ENCODE data around the gene CARD14.
"Not testable (repeated sequence)": the region's sequence is repeated elsewhere in the genome, so short reads cannot be mapped to it uniquely, and the experiment has no call there.

The CARD14 gene

DNA sequence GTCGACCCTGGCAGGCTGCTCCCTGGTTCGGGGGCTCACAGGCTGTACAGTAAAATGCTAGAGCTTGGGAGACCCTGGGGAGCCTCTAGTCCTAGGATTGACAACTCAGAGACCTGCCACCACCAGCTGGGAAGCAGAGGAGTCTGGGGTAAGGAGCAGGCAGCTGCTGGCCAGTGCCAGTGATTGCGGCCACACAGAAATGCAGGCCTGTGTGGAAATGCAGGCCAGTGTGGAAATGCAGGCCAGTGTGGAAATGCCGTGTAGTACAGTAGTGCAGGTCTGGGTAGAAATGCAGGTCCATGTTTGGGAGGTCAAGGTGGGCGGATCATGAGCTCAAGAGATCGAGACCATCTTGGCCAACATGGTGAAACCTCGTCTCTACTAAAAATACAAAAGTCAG, 26.8 kb downstream of the CARD14 start:
- DNase-seq (ENCODE audit: low read depth): no peak
- TF ChIP-seq MYC (IDR thresholded peaks at IDR 0.05; ENCODE audit: low read depth, low read length) (no peak), POLR2A (IDR thresholded peaks at IDR 0.05; ENCODE audit: extremely low read depth, insufficient read length) (no peak)
- H3K4me3 ChIP-seq (ENCODE audit: low read depth, low read length): no peak overlapping the region

DNA sequence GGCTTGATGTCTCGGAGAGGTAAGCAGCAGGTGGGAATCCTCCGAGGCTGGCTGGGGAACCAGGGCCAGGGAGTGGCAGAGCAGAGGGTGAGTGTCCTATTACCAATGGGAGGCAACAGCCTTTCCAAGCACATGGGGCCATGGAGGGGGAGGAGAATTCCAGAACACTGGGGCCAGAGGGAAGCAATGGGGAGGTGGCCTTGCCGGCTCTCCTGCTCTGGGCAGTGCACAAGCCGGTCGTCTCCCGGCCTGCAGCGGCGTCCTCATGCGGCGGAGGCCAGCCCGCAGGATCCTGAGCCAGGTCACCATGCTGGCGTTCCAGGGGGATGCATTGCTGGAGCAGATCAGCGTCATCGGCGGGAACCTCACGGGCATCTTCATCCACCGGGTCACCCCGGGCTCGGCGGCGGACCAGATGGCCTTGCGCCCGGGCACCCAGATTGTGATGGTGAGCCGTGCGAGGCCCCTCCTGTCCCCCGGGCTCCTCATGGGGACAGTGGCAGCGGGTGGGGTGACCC, 28.4 kb downstream of the CARD14 start:
- H3K4me3 ChIP-seq (ENCODE audit: low read depth, low read length): no peak overlapping the region
- TF ChIP-seq POLR2A (IDR thresholded peaks at IDR 0.05; ENCODE audit: extremely low read depth, insufficient read length): no peak
- TF ChIP-seq, protein P1, sequence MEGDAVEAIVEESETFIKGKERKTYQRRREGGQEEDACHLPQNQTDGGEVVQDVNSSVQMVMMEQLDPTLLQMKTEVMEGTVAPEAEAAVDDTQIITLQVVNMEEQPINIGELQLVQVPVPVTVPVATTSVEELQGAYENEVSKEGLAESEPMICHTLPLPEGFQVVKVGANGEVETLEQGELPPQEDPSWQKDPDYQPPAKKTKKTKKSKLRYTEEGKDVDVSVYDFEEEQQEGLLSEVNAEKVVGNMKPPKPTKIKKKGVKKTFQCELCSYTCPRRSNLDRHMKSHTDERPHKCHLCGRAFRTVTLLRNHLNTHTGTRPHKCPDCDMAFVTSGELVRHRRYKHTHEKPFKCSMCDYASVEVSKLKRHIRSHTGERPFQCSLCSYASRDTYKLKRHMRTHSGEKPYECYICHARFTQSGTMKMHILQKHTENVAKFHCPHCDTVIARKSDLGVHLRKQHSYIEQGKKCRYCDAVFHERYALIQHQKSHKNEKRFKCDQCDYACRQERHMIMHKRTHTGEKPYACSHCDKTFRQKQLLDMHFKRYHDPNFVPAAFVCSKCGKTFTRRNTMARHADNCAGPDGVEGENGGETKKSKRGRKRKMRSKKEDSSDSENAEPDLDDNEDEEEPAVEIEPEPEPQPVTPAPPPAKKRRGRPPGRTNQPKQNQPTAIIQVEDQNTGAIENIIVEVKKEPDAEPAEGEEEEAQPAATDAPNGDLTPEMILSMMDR (IDR thresholded peaks at IDR 0.05; ENCODE audit: low read depth, low read length): no peak
- TF ChIP-seq, protein P2, sequence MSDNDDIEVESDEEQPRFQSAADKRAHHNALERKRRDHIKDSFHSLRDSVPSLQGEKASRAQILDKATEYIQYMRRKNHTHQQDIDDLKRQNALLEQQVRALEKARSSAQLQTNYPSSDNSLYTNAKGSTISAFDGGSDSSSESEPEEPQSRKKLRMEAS (IDR thresholded peaks at IDR 0.05; ENCODE audit: low read depth, low read length): no peak
- no peak for TF ChIP-seq MYC (IDR thresholded peaks at IDR 0.05; ENCODE audit: low read depth, low read length)
- DNase-seq (ENCODE audit: low read depth): no peak

DNA sequence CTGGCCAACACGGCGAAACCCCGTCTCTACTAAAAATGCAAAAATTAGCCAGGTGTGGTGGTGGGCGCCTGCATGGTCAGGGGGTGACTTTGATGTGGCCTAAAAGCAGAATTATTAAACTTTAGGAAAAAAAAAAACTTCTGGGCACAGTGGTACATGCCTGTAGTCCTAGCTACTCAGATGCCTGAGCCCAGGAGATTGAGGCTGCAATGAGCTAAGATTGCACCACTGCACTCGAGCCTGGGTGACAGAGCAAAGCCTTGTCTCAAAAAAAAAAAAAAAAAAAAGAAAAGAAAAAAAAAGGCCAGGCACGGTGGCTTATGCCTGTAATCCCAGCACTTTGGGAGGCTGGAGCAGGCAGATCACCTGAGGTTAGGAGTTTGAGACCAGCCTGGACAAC, 29.5 kb downstream of the CARD14 start:
- not testable (repeated sequence) for H3K4me3 ChIP-seq (ENCODE audit: low read depth, low read length); DNase-seq (ENCODE audit: low read depth)

DNA sequence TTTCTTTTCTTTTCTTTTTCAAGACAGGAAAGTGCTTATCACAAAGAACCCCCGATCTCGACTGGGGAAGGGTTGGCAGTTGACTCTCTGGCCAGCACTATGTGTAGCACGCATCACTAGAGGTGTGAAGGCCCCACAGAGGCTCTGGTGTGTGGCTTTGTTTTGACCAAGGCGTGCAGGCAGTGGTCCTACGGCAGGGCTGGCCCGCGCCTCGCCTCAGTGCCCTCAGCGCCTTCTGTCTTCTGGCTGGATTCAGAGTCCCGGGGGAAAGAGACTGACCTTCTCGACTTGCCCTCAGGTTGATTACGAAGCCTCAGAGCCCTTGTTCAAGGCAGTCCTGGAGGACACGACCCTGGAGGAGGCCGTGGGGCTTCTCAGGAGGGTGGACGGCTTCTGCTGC, 31.6 kb downstream of the CARD14 start:
- DNase-seq (ENCODE audit: low read depth): no peak
- TF ChIP-seq, protein P1 (IDR thresholded peaks at IDR 0.05; ENCODE audit: low read depth, low read length): no peak
- TF ChIP-seq MYC (IDR thresholded peaks at IDR 0.05; ENCODE audit: low read depth, low read length) (no peak), POLR2A (IDR thresholded peaks at IDR 0.05; ENCODE audit: extremely low read depth, insufficient read length) (no peak)
- TF ChIP-seq, protein P2 (IDR thresholded peaks at IDR 0.05; ENCODE audit: low read depth, low read length): no peak
- no peak overlapping the region for H3K4me3 ChIP-seq (ENCODE audit: low read depth, low read length)

DNA sequence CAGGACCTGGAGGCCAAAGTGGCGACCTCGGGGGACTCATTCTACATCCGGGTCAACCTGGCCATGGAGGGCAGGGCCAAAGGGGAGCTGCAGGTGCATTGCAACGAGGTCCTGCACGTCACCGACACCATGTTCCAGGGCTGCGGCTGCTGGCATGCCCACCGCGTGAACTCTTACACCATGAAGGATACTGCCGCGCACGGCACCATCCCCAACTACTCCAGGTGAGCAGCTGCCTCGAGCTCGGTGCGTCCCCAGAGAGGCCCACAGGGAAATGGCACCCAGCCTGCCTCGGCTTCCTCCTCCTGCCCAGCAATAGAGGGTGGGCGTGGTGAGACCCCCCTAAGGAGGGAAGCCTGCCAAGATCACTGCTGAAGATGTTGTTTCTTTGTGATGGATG, 32.4 kb downstream of the CARD14 start:
- no peak for DNase-seq (ENCODE audit: low read depth)
- TF ChIP-seq, protein P1 (IDR thresholded peaks at IDR 0.05; ENCODE audit: low read depth, low read length): no peak
- no peak for TF ChIP-seq POLR2A (IDR thresholded peaks at IDR 0.05; ENCODE audit: extremely low read depth, insufficient read length)
- TF ChIP-seq, protein P2 (IDR thresholded peaks at IDR 0.05; ENCODE audit: low read depth, low read length): no peak
- TF ChIP-seq MYC (IDR thresholded peaks at IDR 0.05; ENCODE audit: low read depth, low read length): no peak
- H3K4me3 ChIP-seq (ENCODE audit: low read depth, low read length): no peak overlapping the region

DNA sequence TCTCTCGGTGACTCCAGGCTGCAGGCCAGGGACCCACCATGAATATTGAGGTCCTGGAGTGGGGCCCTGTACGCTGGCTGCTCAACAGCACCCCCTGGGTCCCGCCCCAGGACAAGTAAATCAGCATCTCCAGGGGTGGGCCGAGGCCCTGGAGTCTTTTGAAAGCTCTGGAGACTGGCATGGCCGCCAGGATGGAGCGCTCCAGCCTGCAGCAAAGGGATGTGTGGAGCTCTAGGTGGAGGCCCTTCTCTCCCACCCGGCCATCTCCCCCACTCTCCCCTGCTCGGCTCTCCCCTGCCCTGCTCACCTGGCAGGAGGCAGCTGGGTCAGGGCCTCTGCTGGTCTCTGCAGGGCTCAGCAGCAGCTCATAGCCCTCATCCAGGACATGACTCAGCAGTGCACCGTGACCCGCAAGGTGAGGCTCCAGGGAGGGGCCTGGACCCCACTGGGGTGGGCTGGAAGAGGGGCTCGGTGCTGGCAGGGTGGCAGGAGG, 33.7 kb downstream of the CARD14 start:
- DNase-seq (ENCODE audit: low read depth): peak; percentile 16
- no peak for TF ChIP-seq POLR2A (IDR thresholded peaks at IDR 0.05; ENCODE audit: extremely low read depth, insufficient read length)
- TF ChIP-seq, protein P1 (IDR thresholded peaks at IDR 0.05; ENCODE audit: low read depth, low read length): peak; percentile 12
- TF ChIP-seq, protein P2 (IDR thresholded peaks at IDR 0.05; ENCODE audit: low read depth, low read length): no peak
- TF ChIP-seq MYC (IDR thresholded peaks at IDR 0.05; ENCODE audit: low read depth, low read length): no peak
- no peak overlapping the region for H3K4me3 ChIP-seq (ENCODE audit: low read depth, low read length)

Data from NB4 (cell line).